ENCODE results near the gene ZNF276.

Gene ZNF276

GRCh38 chr16:89712274-89712781, 9.0 kb upstream of the ZNF276 start:
- DNase-seq = no peak

GRCh38 chr16:89716493-89716892, 4.8 kb upstream of the ZNF276 start:
- DNase-seq = no peak

GRCh38 chr16:89716916-89717687, 4.2 kb upstream of the ZNF276 start:
- no peak for DNase-seq

GRCh38 chr16:89717688-89718505, 3.4 kb upstream of the ZNF276 start:
- DNase-seq = no peak

GRCh38 chr16:89720551-89720812, 855 bp upstream of the ZNF276 start:
- no peak for DNase-seq

GRCh38 chr16:89721546-89722391, 432 bp downstream of the ZNF276 start:
- peak; percentile 90 for DNase-seq

- peak; percentile 73 for DNase-seq
Observed at GRCh38 chr16:89722392-89723278, 1.3 kb downstream of the ZNF276 start.

- peak; percentile 82 for DNase-seq
Observed at GRCh38 chr16:89723279-89724250, 2.2 kb downstream of the ZNF276 start.

GRCh38 chr16:89727406-89728120, 6.2 kb downstream of the ZNF276 start:
- DNase-seq = no peak

GRCh38 chr16:89729293-89729692, 8.0 kb downstream of the ZNF276 start:
- no peak for DNase-seq

- DNase-seq = no peak
Observed at GRCh38 chr16:89729863-89730593, 8.7 kb downstream of the ZNF276 start.

- no peak for DNase-seq
Observed at GRCh38 chr16:89730610-89731234, 9.4 kb downstream of the ZNF276 start.

- no peak for DNase-seq
Observed at GRCh38 chr16:89732142-89732917, 11.0 kb downstream of the ZNF276 start.

GRCh38 chr16:89732918-89733242, 11.5 kb downstream of the ZNF276 start:
- DNase-seq = no peak

- no peak for DNase-seq
Observed at GRCh38 chr16:89733322-89733721, 12.0 kb downstream of the ZNF276 start.

GRCh38 chr16:89733792-89734191, 12.5 kb downstream of the ZNF276 start:
- DNase-seq = no peak

- no peak for DNase-seq
Observed at GRCh38 chr16:89736554-89736953, 15.2 kb downstream of the ZNF276 start.

- peak; percentile 56 for DNase-seq
Observed at GRCh38 chr16:89737341-89738071, 16.2 kb downstream of the ZNF276 start.

Data from activated T-cell treated with anti-CD3 and anti-CD28 coated beads, Interleukin-2, amount 50 U/mL, for 1 hour (primary cell).